ENCODE data around the gene COX8C.

DNA sequence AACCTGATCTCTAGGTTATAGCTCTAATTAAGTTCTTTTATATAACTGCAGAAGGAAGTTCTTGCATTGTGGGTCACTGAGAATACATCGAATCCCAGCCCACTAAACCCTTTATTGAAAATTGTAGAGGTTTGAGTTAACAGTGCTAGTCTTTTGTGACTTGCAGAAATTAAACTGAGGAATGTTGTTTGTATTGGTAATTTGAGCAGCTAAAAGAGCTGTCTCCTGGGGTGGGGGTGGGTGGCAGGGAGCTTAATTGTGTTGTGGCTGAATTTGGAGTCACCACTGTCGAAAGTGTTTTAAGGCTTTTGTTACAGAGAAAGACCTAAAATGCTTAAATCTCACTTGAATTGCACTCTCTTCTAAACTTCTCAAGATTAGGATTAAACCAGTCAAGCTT, 3.2 kb upstream of the COX8C start:
- TF ChIP-seq POLR2AphosphoS5 (IDR thresholded peaks at IDR 0.05; ENCODE audit: low read depth, low read length) (no peak), CTCF (IDR thresholded peaks at IDR 0.05) (no peak), SIN3A (IDR thresholded peaks at IDR 0.05; ENCODE audit: borderline replicate concordance, insufficient read depth, low read depth, low read length) (no peak), REST (IDR thresholded peaks at IDR 0.05; ENCODE audit: insufficient read depth in 1 of 2, low read depth in 2 of 2, low read length in 1 of 2) (no peak)
